GM10266 (cell line): ENCODE measurements around the gene KPNA1.

Source experiments
- DNase-seq: peaks from one replicate; pipeline ENCODE4 v3.0.0; 2012; ENCODE audit errors: extremely low spot score
- CTCF ChIP-seq: IDR thresholded peaks from 2 replicates; pipeline ENCODE4 v1.5.1; 2012; ENCODE audit warnings: mild to moderate bottlenecking, low read depth; ENCODE audit not compliant: control insufficient read depth, insufficient read depth; ENCODE audit errors: missing control alignments

The KPNA1 gene

GRCh38 chr3:122557356-122557755, 42.6 kb upstream of the KPNA1 start:
- no peak for TF ChIP-seq CTCF
- DNase-seq = no peak

DNA sequence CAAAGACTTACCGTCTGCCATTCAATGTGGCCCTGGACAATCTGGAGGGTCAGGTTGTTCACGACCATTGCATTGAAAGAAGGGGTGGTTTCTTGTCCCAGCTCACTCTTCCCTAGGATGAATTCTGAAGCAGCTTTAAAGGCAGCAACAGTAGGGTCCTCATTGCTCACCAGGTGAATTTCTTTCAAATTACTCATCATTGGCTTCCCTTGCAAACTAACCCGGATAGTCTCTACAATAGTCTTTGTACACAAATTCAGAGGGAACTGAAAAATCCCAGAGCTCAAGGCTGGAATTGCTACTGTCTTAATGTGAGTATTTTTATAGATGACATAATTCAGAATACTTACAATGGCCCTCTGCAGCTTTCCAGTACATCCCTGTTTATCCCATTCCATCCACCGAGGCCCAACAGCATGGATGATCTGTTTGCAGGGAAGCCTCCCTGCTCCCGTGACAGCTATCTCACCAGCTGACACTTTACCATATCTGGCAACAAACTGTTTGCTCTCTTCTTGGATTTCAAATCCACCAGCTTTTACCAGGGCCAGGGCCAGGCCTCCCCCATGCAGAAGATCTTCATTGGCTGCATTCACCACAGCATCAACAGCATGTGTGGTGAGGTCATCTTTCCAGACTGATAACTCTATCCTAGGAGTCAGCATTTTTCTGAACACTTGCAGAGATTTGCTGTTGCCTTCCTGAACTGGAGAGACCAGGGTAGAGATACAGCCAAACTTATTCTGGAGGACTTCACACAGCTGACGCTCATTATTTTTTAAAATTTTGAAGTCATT, 40.7 kb upstream of the KPNA1 start:
- TF ChIP-seq CTCF = no peak
- DNase-seq = no peak

DNA sequence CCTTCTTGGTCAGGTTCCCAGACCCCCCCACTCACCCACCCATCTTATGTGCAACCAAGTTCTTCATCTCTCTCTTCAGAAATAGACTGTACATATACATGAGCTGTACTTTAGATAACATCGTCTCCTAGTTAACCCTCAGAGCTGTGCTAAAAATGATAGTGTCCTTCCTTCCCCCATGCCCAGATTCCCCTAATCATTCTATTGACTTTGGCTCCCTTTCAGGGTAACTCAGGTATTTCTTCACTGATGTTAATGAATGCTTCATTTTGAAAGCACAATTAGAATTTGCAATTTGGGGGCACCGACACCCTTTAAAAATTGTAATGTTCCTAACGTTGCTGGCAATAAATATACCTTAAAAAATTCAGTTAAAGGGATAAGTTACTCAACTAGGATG, 38.4 kb upstream of the KPNA1 start:
- TF ChIP-seq CTCF = no peak

GRCh38 chr3:122548619-122549018, 33.9 kb upstream of the KPNA1 start:
- no peak for TF ChIP-seq CTCF
- DNase-seq = no peak

More for the DNA sequence above, 38.4 kb upstream of the KPNA1 start:
- DNase-seq = no peak

- TF ChIP-seq CTCF = no peak
- no peak for DNase-seq
These were observed 33.3 kb upstream of the KPNA1 start for GRCh38 chr3:122548076-122548475.

DNA sequence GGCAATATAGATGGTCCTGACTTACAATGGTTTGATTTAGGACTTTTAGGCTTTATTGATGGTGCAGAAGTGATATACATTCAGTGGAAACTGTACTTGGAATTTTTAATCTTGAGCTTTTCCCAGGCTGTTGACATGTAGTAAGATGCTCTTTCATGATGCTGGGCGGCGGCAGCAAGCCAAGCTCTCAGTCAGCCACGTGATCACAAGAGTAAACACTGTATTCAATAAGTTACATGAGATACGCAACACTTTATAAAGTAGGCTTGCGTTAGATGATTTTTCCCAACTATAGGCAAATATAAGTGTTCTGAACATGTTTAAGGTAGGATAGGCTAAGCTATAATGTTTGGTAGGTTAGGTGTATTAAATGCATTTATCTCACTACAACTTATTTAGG, 31.4 kb upstream of the KPNA1 start:
- no peak for DNase-seq
- no peak for TF ChIP-seq CTCF

- TF ChIP-seq CTCF = no peak
- DNase-seq = no peak
These were observed 24.3 kb upstream of the KPNA1 start for GRCh38 chr3:122538956-122539490.
